Panc1 (cell line): Measurements from ENCODE around the gene FRMPD4. TPM values are rescaled to one million over a fixed set of nuclear protein-coding genes. Genes with fewer than 3 reads are reported as not detected.

Source experiments
- ATAC-seq: fragments of 200-7000 bp; cut with Tn5 transposase; 2 replicates; pipeline ENCODE4 v1.9.1; 2020; ENCODE audit warnings: mild to moderate bottlenecking, moderate library complexity
- BruUV-seq: library from RNA; stranded (reverse); fragments of 400-500 nt; replicated peaks from 2 replicates; lab custom pipeline; 2021; lab: Mats Ljungman, UMichigan
- CTCF ChIA-PET: fragments of 300-600 bp; sonication (Branson Sonifier 250); formaldehyde crosslinking; loops from one replicate; lab custom pipeline; 2022; ENCODE audit warnings: antibody characterized with exemption; lab: Charles Lee
- POLR2A ChIA-PET: fragments of 300-600 bp; sonication (Branson Sonifier 250); formaldehyde crosslinking; loops from one replicate; lab custom pipeline; 2022; ENCODE audit warnings: antibody characterized with exemption; lab: Charles Lee
- DNase-seq: peaks from one replicate; pipeline ENCODE4 v3.0.0-alpha.2; 2010; ENCODE audit warnings: low read depth, low spot score
- H3K27ac ChIP-seq: 2 replicates; pipeline ENCODE4 v1.5.1; 2011; ENCODE audit warnings: mild to moderate bottlenecking, low read length, inconsistent platforms
- H3K27me3 ChIP-seq: fragments of 200-500 bp; sonication (Bioruptor generic); 2 replicates; pipeline ENCODE4 v1.6.0; 2014; ENCODE audit warnings: low read length, inconsistent platforms; ENCODE audit not compliant: control insufficient read depth, insufficient read depth
- H3K36me3 ChIP-seq: fragments of 200-500 bp; sonication (Bioruptor generic); 2 replicates; pipeline ENCODE4 v1.5.1; 2014; ENCODE audit warnings: inconsistent platforms, mild to moderate bottlenecking, low read length, moderate library complexity; ENCODE audit not compliant: control insufficient read depth, insufficient read depth
- H3K4me1 ChIP-seq: 2 replicates; pipeline ENCODE4 v1.5.1; 2011; ENCODE audit warnings: inconsistent platforms, mild to moderate bottlenecking, low read length, moderate library complexity; ENCODE audit not compliant: control insufficient read depth, insufficient read depth
- H3K4me3 ChIP-seq, 2 experiments: 2 replicates each; pipeline ENCODE4 v1.5.1; 2011 to 2012; ENCODE audit warnings: low read depth in 2 of 2, low read length in 2 of 2, mild to moderate bottlenecking in 2 of 2, inconsistent platforms in 1 of 2, moderate library complexity in 1 of 2
- H3K9me3 ChIP-seq: fragments of 200-500 bp; sonication (Bioruptor generic); 2 replicates; pipeline ENCODE4 v1.5.1; 2014; ENCODE audit warnings: low read depth, mild to moderate bottlenecking, inconsistent platforms, low read length, moderate library complexity; ENCODE audit not compliant: control insufficient read depth, insufficient read depth
- POLR2AphosphoS5 ChIP-seq: IDR thresholded peaks from 2 replicates; pipeline ENCODE4 v1.6.1; 2012; ENCODE audit warnings: mild to moderate bottlenecking, low read depth, low read length, moderate library complexity
- SIN3A ChIP-seq: IDR thresholded peaks from 2 replicates; pipeline ENCODE4 v1.6.1; 2012; ENCODE audit warnings: low read depth, mild to moderate bottlenecking, low read length, moderate library complexity, borderline replicate concordance; ENCODE audit not compliant: insufficient read depth
- TCF7L2 ChIP-seq: IDR thresholded peaks from 2 replicates; pipeline ENCODE4 v1.6.1; 2011; ENCODE audit warnings: mild to moderate bottlenecking, low read depth, low read length, inconsistent platforms
- in situ Hi-C: cut with HindIII; loops from 2 replicates; pipeline ENCODE4 v1.10.0; 2016; ENCODE audit warnings: low sequenced_read_pairs, low pct_unique_long_range_greater_than_20kb
- intact Hi-C: fragments of 100-400 bp; cut with micrococcal nuclease; formaldehyde crosslinking; loops from one replicate; pipeline ENCODE4 v1.10.0; 2022; ENCODE audit not compliant: unreplicated experiment
- total RNA-seq: library from RNA; stranded (reverse); gene quantifications from one replicate; pipeline ENCODE4 v1.2.1, GENCODE V29; 2021; ENCODE audit not compliant: unreplicated experiment
- TF ChIP-seq, protein P1 (sequence below), 2 experiments: IDR thresholded peaks; 2 replicates each; pipeline ENCODE4 v1.6.1; 2011 to 2012; ENCODE audit warnings: low read depth in 2 of 2, control low read depth in 1 of 2, low read length in 1 of 2, mild to moderate bottlenecking in 1 of 2, moderate library complexity in 1 of 2; ENCODE audit not compliant: insufficient read depth in 1 of 2
- TF ChIP-seq, protein P2 (sequence below): fragments of 450-650 bp; IDR thresholded peaks from 2 replicates; pipeline ENCODE4 v1.5.1; 2017; ENCODE audit warnings: mild to moderate bottlenecking

The FRMPD4 gene
- total RNA-seq, 1 experiment from 2014 or later = not detected

DNA sequence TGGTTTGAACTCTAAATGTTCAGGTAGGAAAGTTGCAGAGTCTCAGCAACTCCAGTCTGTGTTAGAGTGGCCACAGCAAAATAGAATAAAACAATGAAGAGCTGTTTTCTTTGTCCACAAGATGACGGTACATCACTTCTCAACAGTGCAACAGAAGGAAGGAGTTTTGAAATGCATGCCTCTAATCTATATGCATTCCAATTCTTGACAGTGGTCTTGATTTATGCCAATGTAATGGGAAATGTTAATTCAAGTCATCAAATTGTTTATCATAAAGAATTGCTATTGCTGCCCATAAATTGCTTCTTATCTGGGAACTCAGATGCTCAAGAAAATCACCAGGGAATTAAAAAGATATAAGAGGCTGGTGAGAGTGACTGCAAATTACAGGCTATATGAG, 457.4 kb downstream of the FRMPD4 start:
- TF ChIP-seq TCF7L2 (no peak), POLR2AphosphoS5 (no peak), SIN3A (no peak)
- TF ChIP-seq, protein P1, sequence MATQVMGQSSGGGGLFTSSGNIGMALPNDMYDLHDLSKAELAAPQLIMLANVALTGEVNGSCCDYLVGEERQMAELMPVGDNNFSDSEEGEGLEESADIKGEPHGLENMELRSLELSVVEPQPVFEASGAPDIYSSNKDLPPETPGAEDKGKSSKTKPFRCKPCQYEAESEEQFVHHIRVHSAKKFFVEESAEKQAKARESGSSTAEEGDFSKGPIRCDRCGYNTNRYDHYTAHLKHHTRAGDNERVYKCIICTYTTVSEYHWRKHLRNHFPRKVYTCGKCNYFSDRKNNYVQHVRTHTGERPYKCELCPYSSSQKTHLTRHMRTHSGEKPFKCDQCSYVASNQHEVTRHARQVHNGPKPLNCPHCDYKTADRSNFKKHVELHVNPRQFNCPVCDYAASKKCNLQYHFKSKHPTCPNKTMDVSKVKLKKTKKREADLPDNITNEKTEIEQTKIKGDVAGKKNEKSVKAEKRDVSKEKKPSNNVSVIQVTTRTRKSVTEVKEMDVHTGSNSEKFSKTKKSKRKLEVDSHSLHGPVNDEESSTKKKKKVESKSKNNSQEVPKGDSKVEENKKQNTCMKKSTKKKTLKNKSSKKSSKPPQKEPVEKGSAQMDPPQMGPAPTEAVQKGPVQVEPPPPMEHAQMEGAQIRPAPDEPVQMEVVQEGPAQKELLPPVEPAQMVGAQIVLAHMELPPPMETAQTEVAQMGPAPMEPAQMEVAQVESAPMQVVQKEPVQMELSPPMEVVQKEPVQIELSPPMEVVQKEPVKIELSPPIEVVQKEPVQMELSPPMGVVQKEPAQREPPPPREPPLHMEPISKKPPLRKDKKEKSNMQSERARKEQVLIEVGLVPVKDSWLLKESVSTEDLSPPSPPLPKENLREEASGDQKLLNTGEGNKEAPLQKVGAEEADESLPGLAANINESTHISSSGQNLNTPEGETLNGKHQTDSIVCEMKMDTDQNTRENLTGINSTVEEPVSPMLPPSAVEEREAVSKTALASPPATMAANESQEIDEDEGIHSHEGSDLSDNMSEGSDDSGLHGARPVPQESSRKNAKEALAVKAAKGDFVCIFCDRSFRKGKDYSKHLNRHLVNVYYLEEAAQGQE (IDR thresholded peaks at IDR 0.05; ENCODE audit: insufficient read depth in 1 of 2, low read depth in 2 of 2, low read length in 1 of 2) = no peak
- TF ChIP-seq, protein P2, sequence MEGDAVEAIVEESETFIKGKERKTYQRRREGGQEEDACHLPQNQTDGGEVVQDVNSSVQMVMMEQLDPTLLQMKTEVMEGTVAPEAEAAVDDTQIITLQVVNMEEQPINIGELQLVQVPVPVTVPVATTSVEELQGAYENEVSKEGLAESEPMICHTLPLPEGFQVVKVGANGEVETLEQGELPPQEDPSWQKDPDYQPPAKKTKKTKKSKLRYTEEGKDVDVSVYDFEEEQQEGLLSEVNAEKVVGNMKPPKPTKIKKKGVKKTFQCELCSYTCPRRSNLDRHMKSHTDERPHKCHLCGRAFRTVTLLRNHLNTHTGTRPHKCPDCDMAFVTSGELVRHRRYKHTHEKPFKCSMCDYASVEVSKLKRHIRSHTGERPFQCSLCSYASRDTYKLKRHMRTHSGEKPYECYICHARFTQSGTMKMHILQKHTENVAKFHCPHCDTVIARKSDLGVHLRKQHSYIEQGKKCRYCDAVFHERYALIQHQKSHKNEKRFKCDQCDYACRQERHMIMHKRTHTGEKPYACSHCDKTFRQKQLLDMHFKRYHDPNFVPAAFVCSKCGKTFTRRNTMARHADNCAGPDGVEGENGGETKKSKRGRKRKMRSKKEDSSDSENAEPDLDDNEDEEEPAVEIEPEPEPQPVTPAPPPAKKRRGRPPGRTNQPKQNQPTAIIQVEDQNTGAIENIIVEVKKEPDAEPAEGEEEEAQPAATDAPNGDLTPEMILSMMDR = no peak
- Histone ChIP-seq H3K9me3 (no peaks in the 10 kb centered on the region), H3K4me1 (no peaks in the 10 kb centered on the region), H3K36me3 (no peaks in the 10 kb centered on the region), H3K4me3 (no peak overlapping the region), H3K27me3 (no peaks in the 10 kb centered on the region), H3K27ac (no peak overlapping the region)
- in situ Hi-C loops (no loop called here), intact Hi-C loops (no loop called here)
- CTCF ChIA-PET = no interaction called here
- BruUV-seq = no TSS peak
- POLR2A ChIA-PET = no interaction called here
- no peak for DNase-seq
- no peak for ATAC-seq

DNA sequence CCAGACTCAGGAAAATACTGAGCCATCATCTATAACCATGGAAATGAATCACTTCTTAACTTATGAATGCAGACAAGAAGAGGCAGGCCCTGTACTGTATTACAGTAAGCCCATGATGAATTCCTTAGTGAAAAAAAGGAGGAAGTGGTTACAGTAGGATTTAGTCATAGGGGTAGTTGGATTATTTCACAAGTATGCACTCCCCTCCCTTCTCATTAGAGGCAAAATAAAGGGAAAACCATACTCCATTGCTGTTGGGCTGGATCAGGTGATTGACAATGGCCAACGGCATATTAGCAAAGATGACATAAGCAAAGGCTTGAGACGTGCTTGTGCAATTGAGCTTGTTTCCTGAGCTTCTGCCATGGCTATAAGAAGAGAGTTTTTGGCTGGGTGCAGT, 471.8 kb downstream of the FRMPD4 start:
- Histone ChIP-seq H3K27ac (no peak overlapping the region), H3K27me3 (no peaks in the 10 kb centered on the region), H3K36me3 (no peaks in the 10 kb centered on the region), H3K4me3 (no peak overlapping the region), H3K9me3 (no peaks in the 10 kb centered on the region), H3K4me1 (no peaks in the 10 kb centered on the region)
- intact Hi-C loops (no loop called here), in situ Hi-C loops (no loop called here)
- BruUV-seq = no TSS peak
- ChIA-PET CTCF (no interaction called here), POLR2A (no interaction called here)
- ATAC-seq (no peak), DNase-seq (no peak)
- TF ChIP-seq TCF7L2 = no peak
- TF ChIP-seq, protein P2 = no peak
- no peak for TF ChIP-seq POLR2AphosphoS5
